Ramos (cell line): ENCODE measurements around the gene DUSP5.
"Not testable (repeated sequence)": the region's sequence is repeated elsewhere in the genome, so short reads cannot be mapped to it uniquely, and the experiment has no call there.

ENCODE experiments used
- in situ Hi-C: fragments of 300-500 bp; cut with MboI; formaldehyde crosslinking; loops from one replicate; pipeline ENCODE4 v1.14.3; 2022; ENCODE audit warnings: low sequenced_read_pairs; ENCODE audit not compliant: unreplicated experiment

DUSP5 gene, protein sequence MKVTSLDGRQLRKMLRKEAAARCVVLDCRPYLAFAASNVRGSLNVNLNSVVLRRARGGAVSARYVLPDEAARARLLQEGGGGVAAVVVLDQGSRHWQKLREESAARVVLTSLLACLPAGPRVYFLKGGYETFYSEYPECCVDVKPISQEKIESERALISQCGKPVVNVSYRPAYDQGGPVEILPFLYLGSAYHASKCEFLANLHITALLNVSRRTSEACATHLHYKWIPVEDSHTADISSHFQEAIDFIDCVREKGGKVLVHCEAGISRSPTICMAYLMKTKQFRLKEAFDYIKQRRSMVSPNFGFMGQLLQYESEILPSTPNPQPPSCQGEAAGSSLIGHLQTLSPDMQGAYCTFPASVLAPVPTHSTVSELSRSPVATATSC

DNA sequence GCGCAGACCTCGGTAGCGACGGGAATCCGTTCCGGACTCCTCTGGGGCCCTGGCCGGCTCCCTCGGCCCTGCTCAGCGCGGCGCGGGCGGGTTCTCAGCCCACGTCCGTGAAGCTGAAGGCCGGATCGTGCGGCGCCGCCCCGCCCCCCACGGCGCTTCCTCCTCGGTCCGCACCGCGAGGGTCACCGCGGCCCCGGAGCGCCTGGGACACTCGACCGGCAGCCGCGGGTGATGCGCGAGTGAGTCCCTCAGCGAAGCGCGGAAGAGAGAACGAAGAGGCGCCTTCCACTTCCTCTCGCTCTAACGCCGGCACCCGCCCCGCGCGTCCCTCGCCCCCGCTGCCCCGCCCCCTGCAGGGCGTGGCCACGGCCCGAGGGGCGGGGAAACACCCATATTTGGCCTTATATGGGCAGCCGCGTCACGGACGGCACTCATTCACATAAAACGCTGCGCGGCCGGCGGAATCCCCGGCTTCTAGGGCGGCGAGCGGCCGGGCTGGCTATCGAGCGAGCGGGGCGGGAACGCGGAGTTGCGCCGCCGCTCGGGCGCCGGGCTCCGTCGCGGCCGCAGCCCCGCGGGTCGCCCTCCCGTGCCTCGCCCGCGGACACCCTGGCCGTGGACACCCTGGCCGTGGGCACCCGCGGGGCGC lies at the start of gene DUSP5:
Gene DUSP5 (plus strand): TSS at position 470 of the 649 bp plus-strand sequence. CDS start 215 bp downstream, outside the sequence.
- in situ Hi-C loops: no loop called here

DNA sequence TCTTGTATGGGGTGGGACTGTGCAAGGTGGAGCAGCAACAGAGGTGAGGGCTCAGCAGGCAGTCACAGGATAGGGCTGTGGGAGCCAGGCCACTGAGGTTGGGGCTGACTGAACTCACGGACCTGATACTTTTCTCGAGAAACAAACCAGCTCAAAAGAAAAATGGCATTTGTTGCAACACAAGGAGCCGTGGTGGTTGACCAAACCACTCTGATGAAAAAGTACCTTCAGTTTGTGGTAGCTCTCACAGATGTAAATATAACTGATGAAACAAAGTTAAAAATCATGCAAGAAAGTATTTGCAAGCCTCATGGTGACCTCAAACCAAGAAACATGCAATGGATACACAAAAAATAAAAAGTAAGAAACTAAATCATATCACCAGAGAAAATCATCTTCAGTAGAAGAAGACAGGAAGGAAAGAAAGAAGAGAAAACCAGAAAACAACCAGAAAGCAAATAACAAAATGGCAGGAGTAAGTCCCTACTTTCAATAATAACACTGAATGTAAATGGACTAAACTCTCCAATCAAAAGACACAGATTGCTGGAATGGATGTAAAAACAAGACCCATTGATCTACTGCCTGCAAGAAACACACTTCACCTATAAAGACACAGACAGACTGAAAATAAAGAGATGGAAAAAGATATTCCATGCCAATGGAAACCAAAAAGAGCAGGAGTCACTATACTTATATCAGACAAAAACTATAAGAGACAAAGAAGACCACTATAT lies 48.9 kb upstream of the DUSP5 start:
- in situ Hi-C loops: no loop called here

DNA sequence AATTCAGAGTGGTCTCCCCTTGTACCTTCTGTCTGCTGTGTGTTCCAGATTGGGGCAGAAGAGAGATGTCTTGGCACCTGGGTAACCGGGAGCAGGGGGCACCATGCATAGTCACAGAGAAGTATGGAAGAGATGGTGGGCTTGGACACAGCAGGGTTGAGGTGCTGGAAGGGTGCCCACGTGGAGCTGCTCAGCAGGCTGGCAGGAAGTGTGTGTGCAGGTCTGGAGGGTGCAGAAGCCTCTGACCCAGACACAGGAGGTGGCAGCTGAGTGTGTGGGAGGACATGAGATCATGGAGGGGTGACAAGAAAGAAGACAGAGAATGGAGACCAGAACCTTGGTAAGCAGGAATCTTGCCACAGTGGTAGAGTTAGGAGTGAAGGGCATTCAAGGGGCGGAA lies 42.3 kb upstream of the DUSP5 start:
- in situ Hi-C loops: no loop called here

DNA sequence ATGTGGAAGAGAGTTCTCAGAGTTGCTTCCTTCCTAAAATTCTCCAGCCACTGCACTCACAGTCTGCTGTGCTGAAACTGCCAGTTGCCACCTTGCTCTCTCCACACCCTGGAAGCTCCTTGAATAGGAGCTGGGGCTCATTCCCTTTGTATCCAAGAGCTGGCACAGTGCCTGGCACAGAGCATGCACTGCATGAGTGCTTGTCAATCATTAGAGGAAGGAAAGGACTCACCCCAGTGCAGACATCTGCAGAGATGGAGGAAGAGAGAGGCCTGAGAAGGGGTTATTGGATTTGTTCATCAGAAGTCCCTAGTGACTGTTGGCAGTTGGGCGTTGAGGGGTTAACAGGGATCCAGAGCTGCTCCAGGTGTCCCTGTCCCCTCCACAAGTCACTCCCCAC lies 41.7 kb upstream of the DUSP5 start:
- in situ Hi-C loops: no loop called here

DNA sequence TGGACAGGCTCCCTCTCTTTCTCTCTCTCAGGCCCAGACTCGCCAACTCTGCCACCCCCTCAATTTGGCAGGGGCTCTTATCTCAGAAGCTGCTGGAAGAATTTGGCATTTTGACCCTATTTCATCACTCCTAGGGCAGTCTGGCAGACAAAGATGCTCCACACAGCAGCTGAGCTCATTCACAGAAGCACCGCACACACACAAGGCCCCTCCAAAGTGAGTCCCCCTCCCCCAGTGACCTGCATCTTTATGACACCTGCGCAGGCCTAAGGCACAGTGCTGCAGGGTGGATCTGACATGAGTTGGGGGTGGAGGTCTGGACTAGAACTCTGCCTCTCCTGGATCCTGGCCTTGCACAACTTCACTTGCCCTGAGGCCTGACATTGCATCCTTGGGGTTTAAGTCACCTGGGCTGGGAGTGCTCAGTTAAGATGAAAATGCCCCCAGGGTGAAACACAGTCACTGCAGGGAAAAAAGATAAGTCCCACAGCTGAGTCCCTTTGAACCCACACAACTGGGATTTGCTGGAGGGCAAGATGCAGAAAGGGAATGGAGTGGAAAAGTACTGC lies 41.1 kb upstream of the DUSP5 start:
- in situ Hi-C loops: no loop called here

DNA sequence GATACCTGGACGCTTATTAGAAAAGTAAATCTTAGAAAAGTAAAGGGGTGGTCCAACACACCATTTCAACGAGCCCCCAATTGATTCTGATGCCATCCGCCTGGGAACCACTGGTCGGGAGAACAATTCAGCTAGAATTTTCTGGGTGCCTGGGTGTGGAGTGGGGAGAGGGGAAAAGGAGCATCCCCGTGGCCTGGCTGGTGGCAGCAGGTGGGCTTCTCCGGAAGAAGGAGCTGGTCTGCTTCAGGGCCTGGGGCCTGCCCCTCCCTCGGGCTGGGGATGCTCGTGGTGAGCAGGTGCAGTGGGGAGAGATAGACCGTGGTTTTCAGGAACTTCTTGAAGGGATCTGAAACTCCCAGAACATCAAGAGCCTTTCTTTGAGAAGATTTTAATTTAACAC lies 39.9 kb upstream of the DUSP5 start:
- in situ Hi-C loops: no loop called here

DNA sequence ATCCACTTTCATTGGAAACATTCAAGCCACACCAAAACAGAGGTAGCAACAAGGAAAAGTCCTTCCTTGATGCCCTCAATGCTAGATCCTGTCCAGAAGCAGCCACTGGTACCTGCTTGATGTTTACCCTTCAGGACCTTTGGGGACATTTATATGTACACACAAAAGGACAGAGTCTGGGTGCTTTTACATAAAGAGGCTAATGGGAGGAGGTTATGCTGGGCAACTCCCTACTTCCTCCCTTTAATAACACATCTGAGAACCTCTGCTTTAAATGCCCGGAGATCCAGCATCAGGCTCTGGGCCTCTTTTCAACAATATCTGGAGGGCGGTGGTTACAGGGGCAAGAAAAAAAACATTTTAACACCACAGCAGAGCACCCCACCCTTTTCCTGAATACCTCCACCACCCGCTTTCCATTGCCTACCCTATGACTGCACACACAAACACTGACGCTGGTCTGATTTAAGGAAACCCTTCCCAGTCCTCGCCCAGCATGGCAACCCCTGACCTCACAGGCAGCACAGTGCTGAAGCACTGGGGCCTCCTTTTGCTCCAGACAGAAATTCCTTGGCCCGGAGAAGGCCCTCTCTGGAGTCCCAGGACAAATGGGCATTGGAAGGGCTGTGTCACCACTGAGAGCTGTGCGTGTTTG lies 39.3 kb upstream of the DUSP5 start:
- in situ Hi-C loops: no loop called here

DNA sequence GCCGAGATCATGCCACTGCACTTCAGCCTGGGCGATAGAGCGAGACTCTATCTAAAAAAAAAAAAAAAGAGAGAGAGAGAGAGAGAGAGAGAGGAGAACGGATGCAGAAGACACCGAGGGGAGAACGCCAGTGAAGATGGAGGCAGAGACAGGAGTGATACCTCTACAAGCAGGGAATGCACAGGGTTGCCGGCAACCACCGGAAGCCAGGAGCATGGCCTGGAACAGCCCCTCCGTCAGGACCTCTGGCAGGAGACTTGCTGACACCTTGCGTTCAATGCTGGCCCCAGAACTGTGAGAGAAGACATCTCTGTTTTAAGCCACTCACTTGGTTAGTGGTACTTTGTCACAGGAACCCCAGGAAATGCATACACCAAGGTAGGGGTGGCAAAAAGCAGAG lies 38.1 kb upstream of the DUSP5 start:
- in situ Hi-C loops: no loop called here

DNA sequence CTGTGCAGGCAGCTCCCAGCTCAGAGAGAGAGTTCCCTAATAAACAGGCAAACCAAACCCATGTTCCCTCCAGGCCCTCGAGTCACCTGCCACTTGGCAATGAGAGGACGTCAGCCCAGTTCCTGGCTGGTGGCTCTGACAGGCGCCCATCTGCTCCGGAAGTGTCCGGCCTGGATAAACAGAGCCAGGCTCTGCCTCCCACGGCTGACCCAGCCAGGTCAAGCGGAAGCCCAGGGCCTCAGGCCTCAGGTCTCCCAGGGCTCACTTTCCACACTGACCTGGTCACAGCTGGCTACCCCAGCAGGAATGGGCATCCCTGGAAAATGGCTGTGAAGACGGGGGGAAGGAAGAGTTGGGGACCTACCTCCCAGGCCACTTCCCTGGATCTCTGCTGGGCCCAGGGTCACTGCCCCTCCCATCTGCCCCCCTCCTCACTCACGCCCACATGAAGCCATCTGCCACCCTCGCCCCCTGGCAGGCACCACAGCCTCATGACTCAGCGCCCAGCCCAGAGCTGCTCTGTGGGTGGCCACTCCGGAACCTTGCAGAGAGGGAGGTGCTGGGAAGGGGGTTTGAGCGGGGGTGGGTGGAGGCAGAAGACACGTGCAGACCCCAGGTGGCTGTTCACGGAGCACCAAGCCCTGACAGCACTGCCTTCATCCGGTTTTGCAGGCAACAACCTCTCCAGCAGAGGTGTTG lies 37.4 kb upstream of the DUSP5 start:
- in situ Hi-C loops: no loop called here

DNA sequence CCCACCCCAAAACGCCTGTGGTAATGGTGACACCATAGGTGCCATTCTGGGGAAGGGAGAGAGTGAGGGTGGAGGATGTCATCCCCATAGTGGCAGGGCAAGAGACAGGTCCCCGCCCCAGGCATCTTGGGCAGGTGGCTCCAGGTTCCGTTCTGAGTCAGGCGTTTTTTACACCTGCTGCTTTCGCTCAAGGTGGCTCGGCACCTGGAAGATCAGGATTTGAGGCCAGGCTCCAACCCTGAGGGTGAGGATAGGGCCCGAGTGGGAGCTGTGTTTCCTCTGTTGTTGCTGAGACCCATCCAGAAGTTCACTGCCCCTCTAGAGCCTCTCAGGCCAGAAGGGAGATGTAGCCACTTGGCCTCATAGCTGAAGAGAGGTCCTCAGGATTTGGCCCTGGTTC lies 36.6 kb upstream of the DUSP5 start:
- in situ Hi-C loops: no loop called here

DNA sequence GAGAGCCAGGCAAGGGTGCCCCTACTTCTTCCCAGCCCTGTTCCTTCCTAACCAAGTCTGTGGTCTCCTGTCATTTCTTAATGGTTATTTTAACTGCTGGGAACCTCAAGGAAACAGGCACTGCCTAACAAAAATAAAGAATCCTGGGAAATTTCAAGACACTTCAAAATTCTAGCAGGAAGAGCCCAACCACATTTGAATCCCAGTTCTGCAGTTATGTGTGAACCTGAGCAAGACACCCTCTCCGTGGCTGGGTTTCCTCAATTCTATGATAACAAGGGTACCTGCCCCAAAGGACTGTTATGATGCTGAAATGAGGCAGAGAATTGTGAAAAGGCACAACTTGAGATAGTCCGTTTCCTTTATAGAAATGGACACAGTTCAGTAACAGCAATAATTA lies 36.2 kb upstream of the DUSP5 start:
- in situ Hi-C loops: no loop called here

DNA sequence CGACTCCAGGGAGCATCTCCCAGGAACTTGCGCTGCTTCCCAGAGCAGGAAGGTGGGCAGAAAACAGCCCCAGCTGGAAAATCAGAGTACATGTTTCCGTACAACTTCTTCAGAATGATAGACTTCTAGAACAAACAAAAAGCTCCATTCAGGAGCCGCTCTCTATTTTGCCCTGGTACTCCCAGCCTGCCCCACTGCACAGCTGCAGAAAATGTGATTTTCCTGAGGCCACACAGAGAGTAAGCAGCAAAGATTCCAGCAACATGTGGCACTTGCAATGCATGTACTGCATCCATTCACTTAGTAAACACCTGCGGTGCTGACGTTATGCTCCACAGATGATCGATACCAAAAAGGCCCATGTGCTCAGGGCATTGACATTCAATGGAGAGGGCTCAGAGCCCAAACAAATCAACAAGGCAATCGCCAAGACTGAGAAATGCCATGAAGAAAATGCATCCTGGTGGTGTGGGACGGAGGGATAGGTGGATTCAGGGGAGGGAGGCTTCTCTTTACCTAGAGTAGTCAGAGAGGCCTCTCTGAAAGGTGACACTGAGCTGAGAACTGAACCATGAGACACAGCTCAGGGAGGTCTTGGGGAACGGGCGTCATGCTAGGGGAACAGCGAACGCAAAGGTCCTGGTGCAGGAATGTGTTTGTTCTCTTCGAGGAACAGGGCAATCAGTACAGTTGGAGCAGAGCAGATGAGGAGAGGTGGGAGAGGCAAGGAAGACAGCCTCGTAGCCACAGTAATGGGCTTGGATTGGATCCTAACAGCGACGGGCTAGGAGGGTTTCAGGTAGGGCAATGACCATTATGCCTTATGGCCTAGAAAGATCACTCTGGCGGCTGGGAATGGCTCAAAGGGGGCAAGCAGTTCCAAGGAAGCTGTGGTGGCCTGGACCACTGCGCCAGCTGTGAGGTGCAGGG lies 35.3 kb upstream of the DUSP5 start:
- in situ Hi-C loops: no loop called here

DNA sequence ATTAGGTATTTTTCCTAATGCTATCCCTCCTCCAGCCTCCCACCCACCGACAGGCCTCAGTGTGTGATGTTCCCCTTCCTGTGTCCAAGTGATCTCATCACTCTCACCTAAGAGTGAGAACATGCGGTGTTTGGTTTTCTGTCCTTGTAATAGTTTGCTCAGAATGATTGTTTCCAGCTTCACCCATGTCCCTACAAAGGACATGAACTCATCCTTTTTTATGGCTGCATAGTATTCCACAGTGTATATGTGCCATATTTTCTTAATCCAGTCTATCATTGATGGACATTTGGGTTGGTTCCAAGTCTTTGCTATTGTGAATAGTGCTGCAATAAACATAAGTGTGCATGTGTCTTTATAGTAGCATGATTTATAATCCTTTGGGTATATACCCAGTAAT lies 29.4 kb upstream of the DUSP5 start:
- in situ Hi-C loops: not testable (repeated sequence)

DNA sequence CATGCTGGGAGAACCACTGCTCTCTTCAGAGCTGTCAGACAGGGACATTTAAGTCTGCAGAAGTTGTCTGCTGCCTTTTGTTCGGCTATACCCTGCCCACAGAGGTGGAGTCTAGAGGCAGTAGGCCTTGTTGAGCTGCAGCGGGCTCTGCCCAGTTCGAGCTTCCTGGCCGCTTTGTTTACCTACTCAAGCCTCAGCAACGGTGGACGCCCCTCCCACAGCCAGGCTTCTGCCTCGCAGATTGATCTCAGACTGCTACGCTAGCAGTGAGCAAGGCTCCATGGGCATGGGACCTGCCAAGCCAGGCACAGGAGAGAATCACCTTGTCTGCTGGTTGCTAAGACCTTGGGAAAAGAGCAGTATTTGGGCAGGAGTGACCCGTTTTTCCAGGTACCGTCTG lies 27.2 kb upstream of the DUSP5 start:
- in situ Hi-C loops: not testable (repeated sequence)

DNA sequence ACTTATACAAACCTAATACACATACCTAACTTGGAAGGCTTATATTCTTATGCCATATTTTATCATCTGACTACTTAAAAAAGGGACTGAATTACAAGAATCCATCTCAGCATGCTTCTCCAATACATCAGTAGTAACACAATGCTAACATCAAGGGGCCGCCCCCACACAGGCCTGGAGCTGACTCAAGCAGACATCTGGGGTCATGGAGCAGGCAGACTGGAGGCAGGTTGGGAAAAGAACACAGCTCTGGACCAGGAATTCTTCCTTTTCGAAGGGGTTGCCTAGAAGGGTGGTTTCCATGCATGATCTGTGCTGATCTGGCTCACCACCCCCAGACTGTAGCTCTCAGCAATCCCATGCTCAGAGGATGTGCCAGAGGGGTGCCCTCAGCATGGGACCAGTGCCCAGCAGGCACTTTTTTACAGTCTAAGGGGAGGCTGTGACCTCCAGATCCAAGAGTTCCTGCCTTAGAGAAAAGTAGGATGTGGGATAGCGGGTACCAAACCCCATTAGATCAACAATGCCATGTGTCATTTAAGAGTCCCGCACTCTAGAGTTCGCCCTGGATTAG lies 26.1 kb upstream of the DUSP5 start:
- in situ Hi-C loops: no loop called here

DNA sequence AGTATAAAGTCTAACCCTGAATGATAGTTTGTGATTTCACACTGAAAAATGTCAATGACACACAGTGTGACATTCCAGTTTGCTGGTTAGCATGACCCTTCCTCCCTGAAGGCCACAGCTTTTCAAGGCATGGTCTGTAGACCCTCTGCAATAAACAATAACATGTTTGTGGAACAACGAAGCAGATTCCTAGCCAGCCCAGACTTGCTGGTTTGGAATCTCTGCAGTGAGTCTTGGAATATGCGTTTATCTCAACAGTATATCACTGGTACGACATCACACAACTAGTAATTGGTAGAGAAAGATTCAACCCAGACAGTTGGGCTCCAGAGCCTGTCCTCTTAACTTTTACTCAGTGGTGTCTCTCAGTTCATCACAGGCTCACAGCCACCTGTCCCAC lies 23.7 kb upstream of the DUSP5 start:
- in situ Hi-C loops: no loop called here

DNA sequence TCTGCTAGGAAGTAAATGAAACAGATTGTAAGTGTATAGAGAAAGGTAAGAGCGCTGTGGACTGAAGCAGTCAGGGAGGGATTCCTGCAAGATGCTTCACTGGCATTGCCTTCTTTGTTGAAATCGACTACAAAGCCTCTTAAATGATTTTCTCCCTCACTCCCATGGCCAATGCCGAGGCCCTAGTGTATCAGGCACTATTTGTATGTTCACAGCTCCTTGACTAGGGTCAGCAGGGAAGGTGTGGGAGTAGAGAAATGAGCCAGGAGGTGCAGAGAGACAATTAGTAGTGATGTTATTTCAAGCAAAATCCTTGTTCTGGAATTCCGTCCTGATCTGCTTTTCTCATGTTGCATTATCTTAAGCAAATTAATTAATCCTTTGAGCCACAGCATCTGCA lies 22.9 kb upstream of the DUSP5 start:
- in situ Hi-C loops: no loop called here

DNA sequence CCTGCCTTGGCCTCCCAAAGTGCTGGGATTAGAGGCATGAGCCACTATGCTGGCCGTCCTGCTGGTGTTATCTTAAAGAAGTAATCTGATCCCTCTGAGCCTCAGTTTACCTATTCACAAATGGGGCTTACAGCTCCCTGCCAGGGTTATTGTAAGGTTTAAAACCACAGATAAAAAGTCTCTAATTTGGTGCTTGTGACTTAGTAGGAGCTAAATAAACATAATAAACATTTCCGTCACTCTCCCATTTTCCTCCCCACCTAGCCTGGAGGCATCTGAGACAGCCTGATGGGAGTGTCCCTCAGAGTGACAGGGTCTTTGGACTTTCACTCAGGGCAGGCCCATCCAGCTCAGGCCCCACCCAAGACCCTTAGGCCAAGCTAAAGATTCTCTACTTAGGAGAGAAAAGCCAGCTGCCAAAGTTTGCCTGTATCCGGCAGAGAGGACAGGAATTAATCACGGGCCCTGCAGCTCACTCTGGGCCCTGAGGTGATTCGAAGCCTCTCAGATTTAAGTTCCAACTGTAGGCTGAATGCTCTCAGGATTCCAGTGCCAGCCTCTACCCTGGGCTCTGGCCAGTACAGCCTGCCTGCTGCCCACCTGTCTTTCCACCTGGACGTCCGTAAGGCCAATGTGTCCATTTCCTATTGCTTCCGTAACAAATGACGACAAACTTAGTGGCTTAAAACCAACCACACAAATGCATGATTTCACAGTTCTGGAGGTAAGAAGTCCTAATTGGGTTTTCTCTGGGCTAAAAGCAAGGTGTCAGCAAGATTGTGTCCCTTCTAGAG lies 21.8 kb upstream of the DUSP5 start:
- in situ Hi-C loops: no loop called here
